Left lobe of liver (tissue), 2 donors: ENCODE results near the gene OCA2. TPM values are rescaled to one million over a fixed set of nuclear protein-coding genes. Genes with fewer than 3 reads are reported as not detected.

Experiments used
- ATAC-seq: fragments of 200-7000 bp; cut with Tn5 transposase; one replicate; pipeline ENCODE4 v1.9.1; 2020; ENCODE audit warnings: mild to moderate bottlenecking, moderate library complexity
- DNase-seq: peaks from one replicate; pipeline ENCODE4 v3.0.0-alpha.2; 2020; ENCODE audit warnings: low spot score
- total RNA-seq: library from RNA; stranded (reverse); gene quantifications from one replicate; pipeline ENCODE4 v1.2.1, GENCODE V29; 2021
- donor health status: DM: no; HTN: no; CAD: no; lungs with moderate emphysema.
- donor health status: DM: no; HTN: yes; CAD: no.

OCA2 gene
- total RNA-seq, 1 donor from 2014 or later: 0.10 TPM

DNA sequence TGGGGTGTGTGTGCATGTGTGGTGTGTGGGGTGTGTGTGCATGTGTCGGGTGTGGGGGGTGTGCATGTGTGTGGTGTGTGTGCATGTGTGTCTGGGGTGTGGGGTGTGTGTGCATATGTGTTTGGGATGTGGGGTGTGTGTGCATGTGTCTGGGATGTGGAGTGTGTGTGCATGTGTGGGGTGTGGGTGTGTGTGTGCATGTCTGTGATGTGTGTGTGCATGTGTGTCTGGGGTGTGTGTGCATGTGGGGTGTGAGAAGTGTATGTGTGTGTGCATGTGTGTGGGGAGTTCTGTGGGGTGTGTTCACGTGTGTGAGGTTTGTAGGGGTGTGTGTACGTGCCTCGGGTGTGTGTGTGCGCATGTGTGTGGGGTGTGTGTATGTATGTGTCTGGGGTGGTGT is 6.7 kb upstream of the OCA2 start:
- DNase-seq: no peak
- no peak for ATAC-seq

- DNase-seq (no peak), ATAC-seq (no peak)
Measured at GRCh38 chr15:28105224-28105791, 6.2 kb upstream of the OCA2 start.

GRCh38 chr15:28104326-28104725 is 5.2 kb upstream of the OCA2 start:
- ATAC-seq (no peak), DNase-seq (no peak)

- ATAC-seq (no peak), DNase-seq (no peak)
Measured at GRCh38 chr15:28103831-28104230, 4.7 kb upstream of the OCA2 start.

DNA sequence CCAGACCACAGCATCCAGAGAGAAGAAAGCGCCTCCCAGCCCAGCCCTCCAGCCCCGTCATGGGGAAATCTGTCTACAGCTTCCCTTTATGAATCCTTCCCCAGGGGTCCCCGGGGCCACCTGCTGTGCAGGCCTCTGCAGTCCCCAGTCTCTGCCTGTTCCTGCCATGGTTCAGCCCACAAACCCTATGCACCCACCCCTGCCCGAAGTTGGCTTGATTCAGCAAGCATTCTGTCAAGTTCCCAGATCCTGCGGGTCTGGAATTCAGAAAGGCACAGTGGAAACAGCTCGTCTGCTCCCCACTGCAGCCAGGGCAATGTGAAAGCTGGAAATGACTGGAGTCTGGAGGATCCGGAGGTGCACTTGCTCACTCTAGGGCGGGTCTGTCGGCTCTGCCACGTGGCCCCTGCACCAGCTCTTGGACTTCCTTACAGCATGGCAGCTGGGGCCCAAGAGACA is 2.9 kb upstream of the OCA2 start:
- ATAC-seq (no peak), DNase-seq (no peak)

- ATAC-seq: no peak
- peak; percentile 14 for DNase-seq
Measured at GRCh38 chr15:28101201-28101600, 2.1 kb upstream of the OCA2 start.

DNA sequence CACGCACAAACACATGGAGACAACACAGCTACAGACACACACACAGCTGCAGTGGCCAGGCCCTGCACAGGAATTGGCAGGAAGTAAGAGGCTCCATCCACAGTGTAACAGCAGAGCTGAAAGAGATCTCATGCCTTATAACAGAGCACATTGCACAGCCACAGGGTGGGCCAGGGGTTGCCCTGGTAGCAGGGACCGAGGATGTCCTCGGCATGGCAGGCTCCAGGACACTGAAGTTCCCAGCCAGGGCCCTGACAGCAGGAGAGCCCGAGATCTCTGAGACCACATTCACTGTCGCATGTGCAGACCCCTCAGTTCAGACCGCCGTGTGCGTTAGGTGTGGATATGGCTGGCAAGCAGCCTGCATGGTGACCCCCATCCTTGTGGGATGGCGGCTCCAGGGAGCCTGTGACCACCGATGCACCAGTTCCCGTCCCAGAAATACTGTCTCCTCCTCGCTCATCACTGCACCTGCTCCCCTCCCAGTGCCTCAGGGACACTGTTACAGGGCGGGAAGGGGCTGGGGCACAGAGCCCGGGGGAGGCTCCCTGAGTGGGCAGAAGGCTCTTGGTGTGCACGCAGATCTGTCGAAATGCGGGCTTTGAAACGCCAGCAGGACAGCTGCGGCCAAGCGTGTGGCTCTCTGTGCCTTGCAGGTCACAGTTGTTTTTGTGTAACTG is 1.5 kb upstream of the OCA2 start:
- DNase-seq (peak; percentile 18), ATAC-seq (no peak)

DNA sequence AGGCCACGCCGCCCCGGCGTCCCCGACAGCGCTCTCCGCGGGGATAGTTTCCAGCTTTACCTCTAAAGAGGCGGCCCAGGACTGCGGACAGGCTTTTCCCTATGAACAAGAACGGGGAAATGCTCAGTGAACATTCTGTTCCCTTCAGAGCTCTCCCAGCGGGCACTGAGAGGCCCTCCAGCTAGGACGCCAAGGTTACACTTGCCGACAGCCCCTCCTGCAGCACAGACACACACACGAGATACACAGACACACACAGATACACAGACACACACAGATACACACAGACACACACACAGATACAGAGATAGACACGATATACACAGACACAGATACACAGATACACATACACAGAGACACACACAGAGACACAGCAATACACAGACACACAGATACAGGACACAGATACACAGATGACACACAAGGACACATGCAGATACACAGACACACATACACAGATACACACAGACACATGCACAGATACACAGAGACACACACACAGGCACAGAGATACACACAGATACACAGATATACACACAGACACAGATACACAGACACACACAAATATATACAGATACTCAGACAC is 533 bp upstream of the OCA2 start:
- DNase-seq (no peak), ATAC-seq (no peak)

- DNase-seq: no peak
- no peak for ATAC-seq
Measured at GRCh38 chr15:28098360-28098765, 752 bp downstream of the OCA2 start.

DNA sequence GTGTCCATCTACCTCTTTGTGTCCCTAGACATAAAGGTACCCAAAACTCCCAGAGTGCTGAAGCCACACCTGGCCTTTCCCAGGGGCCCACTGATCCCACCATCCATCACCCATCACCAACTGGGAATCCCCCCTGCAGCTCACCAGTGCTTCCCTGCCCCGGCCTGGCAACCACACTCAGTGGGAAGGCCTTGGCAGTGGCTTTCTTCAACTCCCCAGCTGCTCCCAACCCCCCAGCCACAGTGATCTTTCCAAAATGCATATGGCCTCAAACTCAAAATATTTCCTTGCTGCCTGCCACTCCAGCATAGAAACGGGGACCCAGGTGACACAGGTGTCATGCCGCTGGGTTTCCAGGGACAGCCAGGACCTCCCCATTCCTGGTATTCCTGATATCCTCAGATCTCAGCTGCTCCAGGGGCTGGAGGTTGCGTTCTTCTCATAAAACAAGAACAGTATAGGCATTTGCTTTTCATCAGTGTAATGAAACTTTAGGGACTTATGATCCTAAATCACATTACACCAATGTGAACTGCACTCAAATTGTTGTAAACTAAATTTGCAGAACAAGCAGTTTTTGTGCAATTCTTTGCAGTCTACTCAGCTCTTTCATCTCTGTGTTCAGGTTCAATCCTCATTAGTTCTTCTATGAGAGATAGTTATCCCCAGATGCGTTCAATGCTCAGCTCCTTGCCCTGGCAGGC is 1.3 kb downstream of the OCA2 start:
- no peak for ATAC-seq
- DNase-seq: no peak

GRCh38 chr15:28096670-28097431 is 2.3 kb downstream of the OCA2 start:
- no peak for ATAC-seq

GRCh38 chr15:28096411-28096669 is 2.8 kb downstream of the OCA2 start:
- no peak for DNase-seq
- ATAC-seq: no peak

More at GRCh38 chr15:28096670-28097431, 2.3 kb downstream of the OCA2 start:
- no peak for DNase-seq

- peak; percentile 64 for DNase-seq
- ATAC-seq: peak; percentile 80
Measured at GRCh38 chr15:28094732-28095521, 4.2 kb downstream of the OCA2 start.

DNA sequence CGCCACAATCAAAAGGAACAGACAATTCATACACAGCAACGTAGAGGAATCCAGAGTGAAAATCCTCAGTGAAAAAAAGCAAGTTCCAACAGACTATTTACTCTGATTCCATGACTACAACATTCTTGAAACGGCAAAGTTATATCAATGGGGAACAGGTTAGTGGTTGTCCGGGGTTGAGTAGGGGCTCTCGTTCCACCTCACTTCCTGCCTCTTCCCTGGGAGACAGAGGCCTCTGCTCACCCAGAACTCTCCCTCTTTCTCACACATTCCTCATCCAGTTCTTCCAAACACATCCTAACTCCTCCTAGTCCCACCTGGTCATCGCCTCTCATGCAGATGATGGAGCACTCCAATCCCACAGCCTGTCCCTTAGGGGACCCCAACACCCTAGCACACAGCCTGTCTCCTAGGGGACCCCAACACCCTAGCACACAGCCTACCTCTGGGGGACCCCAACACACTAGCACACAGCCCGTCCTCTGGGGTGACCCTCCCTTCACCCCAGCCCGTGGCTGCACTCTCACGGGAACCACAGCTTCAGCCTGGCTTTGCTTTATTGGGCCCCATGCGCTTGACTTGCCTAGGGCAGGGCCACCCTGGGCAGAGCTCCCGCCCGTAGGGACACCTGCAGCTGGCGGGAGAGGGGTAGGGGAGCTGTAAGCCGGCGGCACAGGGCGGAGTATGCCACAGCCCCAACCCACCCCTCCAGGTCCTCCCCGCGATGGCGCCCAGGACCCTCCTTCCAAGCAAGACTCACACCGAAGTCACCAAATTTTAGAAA is 5.2 kb downstream of the OCA2 start:
- no peak for ATAC-seq
- no peak for DNase-seq

GRCh38 chr15:28091313-28091712 is 7.8 kb downstream of the OCA2 start:
- no peak for ATAC-seq

DNA sequence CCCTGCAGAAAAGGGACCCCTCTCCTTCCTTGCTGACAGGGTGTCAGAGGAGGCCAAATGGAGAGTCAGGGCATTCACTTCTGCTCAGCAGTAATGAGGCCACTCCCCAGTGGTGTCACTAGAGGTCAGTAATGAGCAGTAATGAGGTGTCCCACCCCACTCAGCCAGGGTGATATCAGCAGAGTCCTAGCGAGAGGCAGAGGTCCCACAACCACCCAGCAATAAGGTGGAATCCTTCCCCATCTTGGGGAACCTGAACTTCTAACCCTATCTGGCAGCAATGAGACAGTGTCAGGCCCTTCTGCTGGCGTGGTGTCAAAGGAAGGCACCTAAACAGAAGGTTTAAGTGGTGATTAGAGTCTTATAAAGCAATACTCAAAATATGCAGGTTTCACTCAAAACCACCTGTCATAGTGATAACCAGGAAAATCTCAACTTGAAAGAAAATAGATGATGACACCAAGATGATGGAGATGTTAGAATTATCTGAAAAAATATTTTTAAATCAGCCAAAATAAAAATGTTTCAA is 12.9 kb downstream of the OCA2 start:
- peak; percentile 93 for ATAC-seq
- DNase-seq: peak; percentile 64

More at GRCh38 chr15:28091313-28091712, 7.8 kb downstream of the OCA2 start:
- no peak for DNase-seq

- DNase-seq: no peak
- no peak for ATAC-seq
Measured at GRCh38 chr15:28085489-28086174, 13.5 kb downstream of the OCA2 start.

DNA sequence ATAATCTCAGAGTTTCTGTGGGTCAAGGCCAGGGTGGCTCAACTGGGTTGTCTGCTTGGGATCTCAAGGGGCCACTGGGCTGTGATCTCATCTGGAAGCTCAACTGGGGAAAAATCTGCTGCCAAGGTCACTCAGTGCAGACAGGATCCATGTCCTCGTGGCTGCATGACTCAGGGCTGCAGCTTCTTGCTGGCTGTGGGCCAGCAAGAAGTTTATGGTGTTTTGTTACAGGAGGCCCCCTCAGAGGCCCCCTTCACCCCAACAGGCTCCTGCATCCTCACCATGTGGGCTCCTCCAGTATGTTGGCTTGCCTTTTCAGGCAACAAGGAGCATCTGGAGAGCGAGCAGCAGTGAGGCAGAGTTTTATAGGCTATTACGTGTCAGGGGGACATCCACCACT is 14.6 kb downstream of the OCA2 start:
- ATAC-seq (no peak), DNase-seq (no peak)
